ENCODE results near the gene TMC5. TPM values are rescaled to one million over a fixed set of nuclear protein-coding genes. Genes with fewer than 3 reads are reported as not detected.
"Not testable (repeated sequence)": the region's sequence is repeated elsewhere in the genome, so short reads cannot be mapped to it uniquely, and the experiment has no call there.

The TMC5 gene
- total RNA-seq, 1 experiment from 2014 or later, result not detected

- Histone ChIP-seq H3K36me3 (no peaks in the 10 kb centered on the region), H3K4me3 (no peak overlapping the region), H3K9me3 (peaks cover 21% of the 10 kb centered on the region), H3K27me3 (no peaks in the 10 kb centered on the region)
- peak; percentile 59 for DNase-seq
Measured at GRCh38 chr16:19393226-19394111, 24.2 kb upstream of the TMC5 start.

DNA sequence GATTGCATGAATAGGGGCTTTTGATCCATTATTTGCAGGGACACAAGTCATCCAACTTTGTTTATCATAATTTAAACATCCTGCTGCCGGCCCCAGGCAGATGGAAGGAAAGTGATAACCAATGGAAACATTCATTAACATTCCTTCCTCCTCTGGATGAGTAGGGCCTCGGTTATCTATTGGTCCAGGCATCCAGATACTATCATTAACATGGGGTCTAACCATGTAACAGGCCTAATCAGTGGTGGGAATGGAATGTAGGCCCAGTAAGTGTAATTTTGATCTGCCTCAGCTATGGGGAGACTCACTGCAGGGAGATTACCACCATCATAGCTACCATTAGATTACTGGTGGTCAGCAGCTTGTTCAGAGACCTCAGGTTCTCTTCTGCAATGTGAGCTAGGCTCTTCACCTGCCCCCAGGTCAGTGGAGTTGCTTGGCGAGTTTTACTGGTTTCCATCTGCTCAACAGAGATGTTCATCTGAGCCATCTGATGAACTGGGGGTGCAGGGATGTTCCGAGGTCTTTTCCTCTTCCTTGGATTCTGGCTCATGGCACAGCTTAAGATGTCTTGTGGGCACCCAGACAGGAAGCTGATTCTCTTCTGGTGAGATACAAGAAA, 21.9 kb upstream of the TMC5 start:
- not testable (repeated sequence) for H3K9me3 ChIP-seq, H3K4me3 ChIP-seq, DNase-seq, H3K27me3 ChIP-seq, H3K36me3 ChIP-seq

- no peak for DNase-seq
- no peaks in the 10 kb centered on the region for H3K27me3 ChIP-seq
- no peak overlapping the region for H3K4me3 ChIP-seq
- H3K9me3 ChIP-seq, result peaks cover 9% of the 10 kb centered on the region
- no peaks in the 10 kb centered on the region for H3K36me3 ChIP-seq
Measured at GRCh38 chr16:19396555-19397011, 21.1 kb upstream of the TMC5 start.

- H3K9me3 ChIP-seq, result peaks cover 12% of the 10 kb centered on the region
- not testable (repeated sequence) for H3K36me3 ChIP-seq, H3K4me3 ChIP-seq, H3K27me3 ChIP-seq, DNase-seq
Measured at GRCh38 chr16:19397373-19397772, 20.3 kb upstream of the TMC5 start.

DNA sequence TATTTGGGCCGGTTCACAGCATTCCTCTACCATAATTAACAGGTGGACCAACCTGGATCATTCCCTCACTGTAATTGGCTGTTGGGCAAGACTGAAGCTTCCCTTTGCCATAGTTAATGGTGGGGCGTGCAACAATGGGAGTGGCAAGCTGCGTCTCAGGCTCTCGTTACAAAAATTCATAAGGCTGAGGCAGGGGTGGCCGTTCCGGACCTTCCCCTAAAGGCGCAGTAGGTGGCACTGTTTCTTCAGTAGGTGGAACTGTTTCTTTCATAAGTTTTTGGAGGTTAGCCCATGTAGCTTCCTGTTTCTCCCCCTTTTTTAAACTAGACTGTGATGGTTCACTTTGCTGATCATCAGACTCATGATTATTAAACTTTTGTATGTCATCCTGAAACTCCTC, 17.0 kb upstream of the TMC5 start:
- no peak for DNase-seq
- no peak overlapping the region for H3K4me3 ChIP-seq
- peaks cover 15% of the 10 kb centered on the region for H3K9me3 ChIP-seq
- no peaks in the 10 kb centered on the region for H3K27me3 ChIP-seq
- no peaks in the 10 kb centered on the region for H3K36me3 ChIP-seq

GRCh38 chr16:19406891-19407491, 10.7 kb upstream of the TMC5 start:
- no peak for DNase-seq
- Histone ChIP-seq H3K36me3 (no peaks in the 10 kb centered on the region), H3K9me3 (peaks cover 9% of the 10 kb centered on the region; the same call in 1 of the 2 replicates), H3K27me3 (peaks cover 10% of the 10 kb centered on the region), H3K4me3 (no peak overlapping the region)

DNA sequence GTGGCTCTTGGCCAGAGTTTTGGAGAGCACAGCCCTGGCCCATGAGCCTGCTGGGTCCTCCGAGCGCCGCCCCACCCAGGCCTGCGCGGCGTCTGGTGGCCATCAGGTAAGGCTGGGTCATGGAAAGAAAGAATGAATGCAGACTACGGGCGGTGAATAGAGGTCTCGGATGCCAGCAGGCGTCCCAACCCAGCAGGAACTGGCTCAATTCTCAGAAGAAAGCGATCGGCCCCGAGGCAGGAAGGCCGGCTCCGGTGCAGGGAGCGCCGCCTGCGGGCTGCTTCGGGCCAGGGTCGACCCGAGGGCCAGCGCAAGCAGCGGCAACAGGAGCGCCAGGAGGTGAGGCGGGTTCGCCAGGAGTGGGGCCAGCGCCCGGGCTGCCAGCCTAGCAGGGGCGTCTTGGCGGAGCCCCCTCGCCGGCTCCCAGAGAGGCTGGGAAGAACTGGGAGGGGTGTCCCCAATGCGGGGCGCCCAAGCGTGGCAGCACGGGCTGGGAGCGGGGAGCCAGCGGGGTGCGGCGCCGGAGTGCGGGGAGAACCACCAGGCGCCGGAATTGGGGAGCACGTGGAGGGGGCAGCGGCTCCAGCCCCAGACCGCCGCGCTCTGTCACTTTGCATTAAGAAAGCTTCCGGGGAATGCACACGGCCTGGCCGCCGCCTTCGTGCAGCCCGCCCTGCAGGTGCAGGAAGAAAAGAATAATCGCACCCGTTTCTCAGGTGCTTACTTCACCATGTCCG, 7.1 kb upstream of the TMC5 start:
- Histone ChIP-seq H3K4me3 (peak overlapping the region; percentile 17), H3K9me3 (0 out of 2 replicates have a peak, but pooled peaks cover 2% of the 10 kb centered on the region), H3K27me3 (peaks cover 10% of the 10 kb centered on the region), H3K36me3 (no peaks in the 10 kb centered on the region)
- DNase-seq, result peak; percentile 23

DNA sequence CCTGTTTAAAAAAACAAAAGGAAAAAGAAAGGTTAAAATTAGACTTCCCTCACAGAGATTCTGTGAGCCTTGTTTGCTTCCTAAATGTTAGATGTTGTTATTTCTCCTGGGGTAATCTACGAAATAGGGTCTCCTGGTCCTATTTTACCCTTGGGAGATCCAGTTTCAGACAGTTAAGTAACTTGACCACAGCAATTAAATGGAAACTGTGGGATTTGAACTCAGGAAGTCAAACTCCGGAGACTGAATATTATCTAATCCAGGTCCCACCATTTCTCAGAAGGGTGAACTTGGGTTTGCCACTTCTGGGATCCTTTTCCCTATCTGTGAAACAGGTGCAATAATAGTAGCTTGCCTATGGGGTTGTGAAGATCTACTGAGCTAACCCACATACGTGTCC, 6.4 kb upstream of the TMC5 start:
- no peak overlapping the region for H3K4me3 ChIP-seq

DNA sequence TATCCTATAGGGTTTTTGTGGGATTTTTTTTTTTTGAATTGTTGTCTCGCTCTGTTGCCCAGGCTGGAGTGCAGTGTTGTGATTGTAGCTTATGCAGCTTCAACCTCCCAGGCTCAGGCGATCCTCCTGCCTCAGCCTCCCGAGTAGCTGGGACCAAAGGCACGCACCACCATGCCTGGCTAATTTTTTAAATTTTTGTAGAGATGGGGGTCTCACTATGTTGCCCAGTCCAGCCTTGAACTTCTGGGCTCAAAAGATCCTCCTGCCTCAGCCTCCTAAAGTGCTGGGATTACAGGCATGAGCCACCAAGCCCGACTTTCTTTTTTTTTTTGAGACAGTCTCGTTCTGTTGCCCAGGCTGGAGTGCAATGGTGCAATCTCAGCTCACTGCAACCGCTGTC, 5.6 kb upstream of the TMC5 start:
- not testable (repeated sequence) for H3K9me3 ChIP-seq, H3K36me3 ChIP-seq, H3K4me3 ChIP-seq, DNase-seq
- H3K27me3 ChIP-seq, result peaks cover 10% of the 10 kb centered on the region

More for the DNA sequence above, 6.4 kb upstream of the TMC5 start:
- 0 out of 2 replicates have a peak, but pooled peaks cover 2% of the 10 kb centered on the region for H3K9me3 ChIP-seq
- H3K36me3 ChIP-seq, result no peaks in the 10 kb centered on the region
- DNase-seq, result no peak
- peaks cover 10% of the 10 kb centered on the region for H3K27me3 ChIP-seq

DNA sequence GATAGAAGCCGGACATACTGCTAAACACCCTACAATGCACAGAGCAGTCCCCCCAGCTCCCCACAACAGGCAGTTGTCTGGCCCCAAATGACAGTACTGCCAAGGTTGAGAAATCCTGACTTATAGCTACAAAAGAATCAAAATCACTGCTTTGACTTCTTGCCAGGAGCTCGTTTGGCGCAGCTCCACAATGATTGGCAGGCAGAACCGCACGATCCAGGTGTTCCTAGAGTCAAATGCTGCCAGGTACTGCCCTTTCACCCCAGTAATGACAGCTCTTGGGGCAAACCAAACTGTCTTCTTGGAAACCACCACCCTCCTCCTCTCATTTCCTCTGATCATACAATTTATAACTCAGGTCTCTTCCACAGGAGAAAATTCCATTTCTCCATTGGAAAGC, 2.2 kb upstream of the TMC5 start:
- H3K27me3 ChIP-seq, result peaks cover 9% of the 10 kb centered on the region
- no peak for DNase-seq
- H3K9me3 ChIP-seq, result peaks cover 8% of the 10 kb centered on the region
- no peak overlapping the region for H3K4me3 ChIP-seq
- no peaks in the 10 kb centered on the region for H3K36me3 ChIP-seq

- no peaks in the 10 kb centered on the region for H3K36me3 ChIP-seq
Measured at GRCh38 chr16:19415918-19416317, 1.8 kb upstream of the TMC5 start.

GRCh38 chr16:19418200-19418599, 517 bp downstream of the TMC5 start:
- Histone ChIP-seq H3K4me3 (no peak overlapping the region), H3K36me3 (no peaks in the 10 kb centered on the region), H3K9me3 (peaks cover 15% of the 10 kb centered on the region), H3K27me3 (no peaks in the 10 kb centered on the region; the same call in 1 of the 2 replicates)
- DNase-seq, result no peak

More at GRCh38 chr16:19415918-19416317, 1.8 kb upstream of the TMC5 start:
- Histone ChIP-seq H3K4me3 (no peak overlapping the region), H3K9me3 (peaks cover 12% of the 10 kb centered on the region), H3K27me3 (peaks cover 6% of the 10 kb centered on the region)
- no peak for DNase-seq

DNA sequence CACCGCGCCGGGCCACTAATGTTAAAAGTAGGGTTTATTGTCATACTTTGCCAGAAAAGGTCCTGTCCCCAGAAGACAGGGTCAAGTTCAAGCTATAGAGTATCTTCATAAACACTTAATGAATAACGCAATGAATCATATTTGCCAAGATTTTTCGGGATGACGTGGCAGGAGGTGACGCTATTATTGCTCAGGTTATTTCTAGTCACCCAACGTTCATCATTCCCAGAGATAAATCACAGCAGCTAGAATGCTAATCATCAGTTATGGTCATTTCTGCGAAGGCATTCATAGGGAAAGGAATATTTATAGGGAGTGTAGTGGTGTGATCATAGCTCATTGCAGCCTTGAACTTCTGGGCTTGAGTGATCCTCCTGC, 2.0 kb downstream of the TMC5 start:
- peak; percentile 70 for DNase-seq
- H3K27me3 ChIP-seq, result no peaks in the 10 kb centered on the region; the same call in 1 of the 2 replicates
- H3K36me3 ChIP-seq, result no peaks in the 10 kb centered on the region
- no peak overlapping the region for H3K4me3 ChIP-seq
- peaks cover 15% of the 10 kb centered on the region for H3K9me3 ChIP-seq

- H3K9me3 ChIP-seq, result peaks cover 15% of the 10 kb centered on the region
- no peaks in the 10 kb centered on the region for H3K36me3 ChIP-seq
- H3K27me3 ChIP-seq, result no peaks in the 10 kb centered on the region
- H3K4me3 ChIP-seq, result no peak overlapping the region
- no peak for DNase-seq
Measured at GRCh38 chr16:19424478-19424877, 6.8 kb downstream of the TMC5 start.

DNA sequence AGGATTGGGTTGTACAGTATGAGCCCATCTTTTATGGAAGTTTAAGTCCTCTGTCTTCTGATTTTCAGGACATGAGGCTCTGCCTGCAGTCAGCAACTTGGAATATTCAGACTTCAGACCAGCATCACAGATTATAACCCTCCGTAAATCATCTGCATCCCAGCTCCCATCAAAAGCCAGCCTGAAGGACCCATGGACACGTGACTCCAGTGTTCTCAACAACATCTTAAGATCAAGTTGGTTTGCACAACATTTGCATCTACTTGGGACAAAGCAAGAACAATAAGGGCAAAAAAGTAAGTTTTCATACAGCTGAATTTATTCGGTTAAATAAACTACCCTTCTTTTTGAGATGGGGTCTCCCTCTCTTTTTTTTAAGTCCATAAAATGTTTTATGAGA, 12.7 kb downstream of the TMC5 start:
- no peak for DNase-seq
- Histone ChIP-seq H3K4me3 (no peak overlapping the region), H3K36me3 (no peaks in the 10 kb centered on the region), H3K27me3 (no peaks in the 10 kb centered on the region), H3K9me3 (no peaks in the 10 kb centered on the region)

DNA sequence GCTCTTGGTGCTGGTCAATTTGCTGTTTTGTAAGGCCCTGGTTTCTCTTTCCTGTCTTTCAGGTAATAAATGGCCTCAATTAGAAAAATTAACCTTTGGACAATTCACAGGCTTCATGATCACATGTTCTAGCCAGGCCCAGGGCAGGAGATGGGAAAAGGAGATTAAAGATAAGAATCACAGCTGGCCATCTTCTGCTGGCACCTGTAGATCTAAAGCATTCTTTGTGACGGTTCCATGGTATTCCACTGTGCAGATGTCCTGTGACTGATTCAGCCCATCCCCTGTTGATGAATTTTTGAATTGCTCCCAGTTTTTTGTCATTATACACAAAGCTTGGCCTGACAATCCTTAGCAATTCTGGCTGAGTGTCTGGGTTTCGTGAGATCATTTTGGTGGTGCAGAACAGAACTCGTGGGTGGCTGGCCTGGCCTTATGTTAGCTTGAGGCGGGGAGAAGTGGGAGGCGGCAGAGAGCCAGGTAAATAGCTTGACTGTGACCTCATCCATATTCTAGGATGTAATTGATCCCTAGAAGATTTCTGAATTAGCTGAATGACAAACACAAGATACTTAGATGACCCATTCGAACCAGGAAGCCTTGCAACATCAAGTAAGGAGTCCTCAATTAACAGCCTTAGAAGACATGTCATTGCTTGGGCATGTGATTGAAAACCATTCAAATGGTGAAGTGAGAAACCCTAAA, 14.1 kb downstream of the TMC5 start:
- no peaks in the 10 kb centered on the region for H3K36me3 ChIP-seq
- no peaks in the 10 kb centered on the region for H3K27me3 ChIP-seq
- peak; percentile 90 for DNase-seq
- no peak overlapping the region for H3K4me3 ChIP-seq
- H3K9me3 ChIP-seq, result no peaks in the 10 kb centered on the region
